ENCODE measurements around the gene CIAO2A.
"Not testable (repeated sequence)": the region's sequence is repeated elsewhere in the genome, so short reads cannot be mapped to it uniquely, and the experiment has no call there.

The CIAO2A gene

GRCh38 chr15:64110950-64111678 is 17.5 kb upstream of the CIAO2A start:
- no peak for DNase-seq (ENCODE audit: low read depth)
- no peak for TF ChIP-seq CTCF (IDR thresholded peaks at IDR 0.05; ENCODE audit: low read depth, low read length)
- TF ChIP-seq, protein P1, sequence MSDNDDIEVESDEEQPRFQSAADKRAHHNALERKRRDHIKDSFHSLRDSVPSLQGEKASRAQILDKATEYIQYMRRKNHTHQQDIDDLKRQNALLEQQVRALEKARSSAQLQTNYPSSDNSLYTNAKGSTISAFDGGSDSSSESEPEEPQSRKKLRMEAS (IDR thresholded peaks at IDR 0.05; ENCODE audit: low read depth, low read length) = no peak
- no peak for TF ChIP-seq MYC (IDR thresholded peaks at IDR 0.05; ENCODE audit: low read depth, low read length)
- no peak for TF ChIP-seq POLR2A (IDR thresholded peaks at IDR 0.05; ENCODE audit: extremely low read depth, insufficient read length)
- no peak overlapping the region for H3K4me3 ChIP-seq (ENCODE audit: low read depth, low read length)

- DNase-seq (ENCODE audit: low read depth); H3K4me3 ChIP-seq (ENCODE audit: low read depth, low read length): not testable (repeated sequence)
Observed at GRCh38 chr15:64110108-64110701, 16.6 kb upstream of the CIAO2A start.

DNA sequence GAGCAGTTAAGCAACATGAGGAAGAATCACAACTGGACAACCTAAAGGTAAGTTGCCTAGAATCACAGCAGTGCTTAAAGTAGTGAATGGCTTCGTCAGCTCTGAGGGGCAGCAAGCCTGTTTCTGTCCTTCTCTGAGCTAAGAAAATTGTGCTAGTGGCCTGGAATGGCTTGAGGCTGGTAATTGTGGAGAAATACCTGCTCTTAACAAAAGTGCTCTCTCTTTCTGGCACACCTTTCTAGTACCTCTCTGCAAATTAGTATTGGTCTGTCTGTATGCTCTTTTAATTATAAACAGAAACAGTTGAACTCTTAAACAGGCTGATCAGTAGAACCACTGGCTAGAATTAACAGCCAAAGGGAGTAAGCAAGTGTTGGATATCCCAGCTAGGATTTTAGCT is 13.7 kb upstream of the CIAO2A start:
- no peak overlapping the region for H3K4me3 ChIP-seq (ENCODE audit: low read depth, low read length)
- no peak for DNase-seq (ENCODE audit: low read depth)
- TF ChIP-seq, protein P1 (IDR thresholded peaks at IDR 0.05; ENCODE audit: low read depth, low read length) = no peak
- TF ChIP-seq POLR2A (IDR thresholded peaks at IDR 0.05; ENCODE audit: extremely low read depth, insufficient read length) = no peak
- TF ChIP-seq MYC (IDR thresholded peaks at IDR 0.05; ENCODE audit: low read depth, low read length) = no peak
- TF ChIP-seq CTCF (IDR thresholded peaks at IDR 0.05; ENCODE audit: low read depth, low read length) = no peak

GRCh38 chr15:64105113-64105704 is 11.6 kb upstream of the CIAO2A start:
- H3K4me3 ChIP-seq (ENCODE audit: low read depth, low read length) = no peak overlapping the region
- TF ChIP-seq POLR2A (IDR thresholded peaks at IDR 0.05; ENCODE audit: extremely low read depth, insufficient read length) (no peak), CTCF (IDR thresholded peaks at IDR 0.05; ENCODE audit: low read depth, low read length) (no peak), MYC (IDR thresholded peaks at IDR 0.05; ENCODE audit: low read depth, low read length) (0 out of 2 replicates have a peak, but pooled peaks have one; percentile 40)
- TF ChIP-seq, protein P1 (IDR thresholded peaks at IDR 0.05; ENCODE audit: low read depth, low read length) = peak; percentile 79
- peak; percentile 44 for DNase-seq (ENCODE audit: low read depth)

DNA sequence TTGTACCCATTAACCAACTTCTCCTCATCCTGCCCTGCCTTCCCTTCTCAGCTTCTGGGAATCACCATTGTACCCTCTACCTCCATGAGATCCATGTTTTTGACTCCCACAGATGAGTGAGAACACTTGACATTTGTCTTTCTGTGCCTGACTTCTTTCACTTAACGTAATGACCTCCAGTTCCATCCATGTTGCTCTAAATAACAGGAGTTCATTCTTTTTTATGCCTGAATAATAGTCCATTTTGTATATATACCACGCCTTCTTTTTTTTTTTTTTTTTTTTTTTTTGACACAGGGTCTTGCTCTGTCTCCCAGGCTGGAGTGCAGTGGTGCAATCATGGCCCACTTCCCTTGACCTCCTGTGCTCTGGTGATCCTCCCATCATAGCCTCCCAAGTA is 8.9 kb upstream of the CIAO2A start:
- no peak for DNase-seq (ENCODE audit: low read depth)
- TF ChIP-seq POLR2A (IDR thresholded peaks at IDR 0.05; ENCODE audit: extremely low read depth, insufficient read length) (no peak), MYC (IDR thresholded peaks at IDR 0.05; ENCODE audit: low read depth, low read length) (no peak), CTCF (IDR thresholded peaks at IDR 0.05; ENCODE audit: low read depth, low read length) (no peak)
- H3K4me3 ChIP-seq (ENCODE audit: low read depth, low read length) = no peak overlapping the region

- no peak overlapping the region for H3K4me3 ChIP-seq (ENCODE audit: low read depth, low read length)
- TF ChIP-seq, protein P1 (IDR thresholded peaks at IDR 0.05; ENCODE audit: low read depth, low read length) = no peak
- TF ChIP-seq CTCF (IDR thresholded peaks at IDR 0.05; ENCODE audit: low read depth, low read length) (no peak), MYC (IDR thresholded peaks at IDR 0.05; ENCODE audit: low read depth, low read length) (no peak), POLR2A (IDR thresholded peaks at IDR 0.05; ENCODE audit: extremely low read depth, insufficient read length) (no peak)
- DNase-seq (ENCODE audit: low read depth) = peak; percentile 49
Observed at GRCh38 chr15:64100958-64101357, 7.3 kb upstream of the CIAO2A start.
